Cardiac septum (tissue), 1 donor: Measurements from ENCODE around the gene ENO1. TPM values are rescaled to one million over a fixed set of nuclear protein-coding genes. Genes with fewer than 3 reads are reported as not detected.
A peak's percentile ranks its signal among the peaks of the same experiment; 100 is the strongest.
"Not testable (repeated sequence)": the region's sequence is repeated elsewhere in the genome, so short reads cannot be mapped to it uniquely, and the experiment has no call there.

ENCODE experiments used
- DNase-seq: peaks from one replicate; pipeline ENCODE4 v3.0.0-alpha.2; 2020; ENCODE audit warnings: low spot score
- intact Hi-C: fragments of 100-400 bp; cut with DNase I; formaldehyde crosslinking; loops from one replicate; pipeline ENCODE4 v1.14.0; 2022
- total RNA-seq: library from RNA; stranded (reverse); fragmentation: NEBNext Ultra II Directional; extraction: Animal tissue kit (Norgen Biotek cat#: 25700); gene quantifications from one replicate; pipeline ENCODE4 v1.2.1, GENCODE V29; 2021
- donor health status: DM: no; HTN: no; CAD: no.

ENO1 gene
- total RNA-seq, 1 donor from 2014 or later: 166 TPM

- DNase-seq: no peak
- intact Hi-C loops: no loop called here
These were observed 20.6 kb upstream of the ENO1 start for GRCh38 chr1:8899046-8899445.

GRCh38 chr1:8898418-8898817, 19.9 kb upstream of the ENO1 start:
- intact Hi-C loops, DNase-seq: not testable (repeated sequence)

- intact Hi-C loops, DNase-seq: not testable (repeated sequence)
These were observed 19.0 kb upstream of the ENO1 start for GRCh38 chr1:8897505-8897904.

DNA sequence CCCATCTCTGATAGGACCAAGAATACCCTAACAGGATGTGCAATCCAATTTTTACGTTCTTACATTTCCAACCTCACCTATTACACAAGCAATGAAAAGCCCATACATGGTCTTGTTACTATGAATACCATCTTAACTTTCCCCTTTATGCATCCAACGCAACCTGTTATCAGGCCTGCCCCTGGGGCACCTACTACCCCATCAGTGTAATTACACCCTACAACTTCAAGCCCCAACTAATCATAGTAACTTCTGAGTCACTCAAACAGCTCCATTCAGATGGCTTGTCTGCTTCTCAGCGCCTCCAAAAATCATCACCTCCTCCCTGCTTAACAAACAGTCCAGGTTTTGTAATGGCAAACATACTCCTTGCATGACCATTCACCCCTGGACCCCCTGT, 18.3 kb upstream of the ENO1 start:
- intact Hi-C loops: not testable (repeated sequence)

GRCh38 chr1:8892026-8892425, 13.5 kb upstream of the ENO1 start:
- intact Hi-C loops: no loop called here
- no peak for DNase-seq

More for the DNA sequence above, 18.3 kb upstream of the ENO1 start:
- not testable (repeated sequence) for DNase-seq

DNA sequence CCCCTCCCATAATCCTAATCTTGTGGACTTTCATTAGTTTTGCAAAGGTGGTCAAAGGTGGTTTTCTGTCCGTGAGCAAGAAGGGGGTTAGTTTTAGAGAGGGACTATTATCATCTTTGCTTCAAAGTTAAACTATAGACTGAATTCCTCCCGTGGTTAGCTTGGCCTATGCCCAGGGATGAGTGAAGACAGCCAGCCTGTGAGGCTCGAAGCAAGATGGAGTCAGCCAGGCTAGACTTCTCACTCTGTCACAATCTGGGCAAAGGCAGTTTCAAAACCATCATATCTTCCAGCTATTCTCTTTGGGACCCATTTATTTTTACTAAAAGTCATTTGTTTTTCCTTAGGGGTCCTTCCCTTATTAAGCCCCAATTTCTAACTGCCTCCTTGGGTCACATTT, 12.9 kb upstream of the ENO1 start:
- no peak for DNase-seq
- intact Hi-C loops: no loop called here

- DNase-seq: peak; percentile 92
These were observed 11.7 kb upstream of the ENO1 start for GRCh38 chr1:8889925-8890785.

DNA sequence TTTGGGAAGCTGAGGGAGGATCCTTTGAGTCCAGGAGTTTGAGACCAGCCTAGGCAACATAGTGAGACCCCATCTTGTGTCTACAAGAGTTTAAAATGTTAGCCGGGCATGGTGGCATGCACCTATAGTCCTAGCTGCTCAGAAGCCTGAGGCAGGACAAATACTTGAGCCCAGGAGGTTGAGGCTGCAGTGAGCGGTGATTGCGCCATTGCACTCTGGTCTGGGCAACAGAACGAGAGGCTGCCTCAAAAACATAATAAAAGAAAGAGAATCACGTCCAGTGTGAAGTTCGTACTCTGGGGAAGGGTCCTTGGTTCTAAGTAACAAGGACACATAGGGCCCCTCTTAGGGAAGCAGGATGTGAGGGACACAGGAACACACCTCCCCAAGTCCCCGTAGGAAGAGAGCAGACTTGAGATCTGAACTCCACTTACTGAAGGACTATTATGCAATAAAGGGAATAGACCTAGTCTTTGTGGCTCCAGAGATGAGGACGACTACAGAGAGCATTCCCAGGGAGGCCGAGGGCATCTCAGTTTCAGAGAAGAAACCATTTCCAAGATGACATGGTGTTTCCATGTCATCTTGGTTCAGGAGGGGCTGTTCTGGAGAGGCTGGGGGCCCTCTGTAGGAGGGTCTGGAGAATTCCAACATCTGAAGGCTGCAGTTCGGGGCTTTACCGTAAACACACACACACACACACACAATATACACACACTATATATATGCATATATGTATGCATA, 10.8 kb upstream of the ENO1 start:
- intact Hi-C loops: no loop called here
- DNase-seq: no peak

More at GRCh38 chr1:8889925-8890785, 11.7 kb upstream of the ENO1 start:
- intact Hi-C loops: no loop called here

DNA sequence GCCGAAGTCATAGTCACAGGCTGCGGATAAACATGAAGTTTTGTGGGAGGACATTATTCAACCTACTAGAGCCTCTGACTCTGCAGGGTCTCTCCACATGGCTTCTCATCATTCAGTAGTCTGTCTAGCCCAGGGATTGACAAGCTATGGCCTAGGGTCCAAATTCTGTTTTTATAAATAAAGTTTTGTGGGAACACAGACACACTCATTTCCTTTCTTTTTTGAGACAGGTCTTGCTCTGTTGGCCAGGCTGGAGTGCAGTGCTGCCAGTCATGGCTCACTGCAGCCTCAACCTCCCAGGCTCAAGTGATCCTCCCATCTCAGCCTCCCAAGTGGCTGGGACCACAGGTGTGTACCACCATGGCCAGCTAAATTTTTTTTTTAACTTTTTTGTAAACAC, 8.1 kb upstream of the ENO1 start:
- no peak for DNase-seq
- intact Hi-C loops: no loop called here

DNA sequence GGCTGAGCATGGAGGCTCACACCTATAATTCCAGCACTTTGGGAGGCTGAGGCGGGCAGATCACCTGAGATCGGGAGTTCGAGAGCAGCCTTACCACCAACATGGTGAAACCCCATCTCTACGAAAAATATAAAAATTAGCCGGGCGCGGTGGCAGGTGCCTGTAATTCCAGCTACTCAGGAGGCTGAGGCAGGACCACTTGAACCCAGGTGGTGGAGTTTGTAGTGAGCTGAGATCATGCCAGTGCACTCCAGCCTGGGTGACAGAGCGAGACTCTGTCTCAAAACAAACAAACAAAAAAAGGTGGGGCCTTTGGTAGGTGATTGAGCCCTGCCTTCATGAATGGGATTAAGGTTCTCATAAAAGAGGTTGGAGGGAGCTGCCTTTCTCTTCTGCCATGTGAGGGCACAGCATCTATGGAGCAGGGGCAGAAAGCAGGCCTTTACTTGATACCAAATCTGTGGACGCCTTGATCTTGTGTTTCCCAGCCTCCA, 7.6 kb upstream of the ENO1 start:
- intact Hi-C loops, DNase-seq: not testable (repeated sequence)

DNA sequence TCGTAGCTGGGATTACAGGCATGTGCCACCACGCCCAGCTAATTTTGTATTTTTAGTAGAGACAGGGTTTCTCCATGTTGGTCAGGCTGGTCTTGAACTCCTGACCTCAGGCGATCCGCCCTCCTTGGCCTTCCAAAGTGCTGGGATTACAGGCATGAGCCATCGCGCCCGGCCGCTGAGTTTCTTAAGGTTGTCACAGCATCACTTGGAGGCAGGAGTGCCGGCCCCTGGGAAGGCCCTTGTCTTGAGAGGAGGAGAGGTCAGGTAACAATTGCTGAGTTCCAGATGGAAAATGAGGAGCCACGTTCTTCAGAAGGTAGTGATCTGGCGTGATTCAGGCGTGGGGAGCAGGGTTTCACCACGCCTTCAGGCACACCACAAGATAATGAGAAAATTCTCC, 5.6 kb upstream of the ENO1 start:
- DNase-seq, intact Hi-C loops: not testable (repeated sequence)

- intact Hi-C loops: no loop called here
- DNase-seq: no peak
These were observed 5.0 kb upstream of the ENO1 start for GRCh38 chr1:8883491-8883890.

- intact Hi-C loops: no loop called here
- DNase-seq: no peak
These were observed 1.6 kb upstream of the ENO1 start for GRCh38 chr1:8879922-8880676.

DNA sequence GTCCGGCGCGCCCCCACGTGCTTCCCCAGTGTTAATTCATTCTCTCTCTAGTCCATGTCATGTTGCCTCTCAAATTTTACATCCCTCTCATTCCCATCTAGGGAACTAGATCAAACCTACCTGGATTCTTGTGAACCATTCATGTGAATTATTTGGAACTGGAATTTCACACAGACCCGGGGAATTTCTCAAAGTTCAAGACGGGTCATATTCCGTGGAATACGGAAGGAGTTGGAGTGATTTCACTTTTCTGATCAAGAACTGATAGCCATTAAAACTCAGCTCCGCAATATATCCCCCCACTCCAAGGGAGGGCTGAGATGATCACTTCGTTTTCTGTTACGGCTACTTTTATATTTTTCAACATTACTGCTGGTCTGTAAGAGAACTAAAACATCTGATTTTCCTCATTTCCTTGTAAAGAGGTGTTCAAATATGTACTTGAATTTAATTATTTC, 1.0 kb upstream of the ENO1 start:
- intact Hi-C loops: no loop called here
- no peak for DNase-seq

- intact Hi-C loops: no loop called here
- DNase-seq: peak; percentile 99
These were observed 395 bp upstream of the ENO1 start for GRCh38 chr1:8878698-8879463.

GRCh38 chr1:8876087-8876486, 2.4 kb downstream of the ENO1 start:
- intact Hi-C loops: no loop called here
- no peak for DNase-seq

GRCh38 chr1:8875216-8875861, 3.1 kb downstream of the ENO1 start:
- intact Hi-C loops: no loop called here
- no peak for DNase-seq
